WTC11 (cell line): ENCODE results near the gene FLT3LG.

Experiments
- FOXK1 ChIP-seq: sonication (generic); formaldehyde crosslinking; IDR thresholded peaks from 2 replicates; pipeline ENCODE4 v1.8.0; 2022; ENCODE audit warnings: mild to moderate bottlenecking, moderate library complexity, missing genetic modification reagents
- NFE2L1 ChIP-seq: sonication (generic); formaldehyde crosslinking; IDR thresholded peaks from 2 replicates; pipeline ENCODE4 v1.8.1; 2023; ENCODE audit warnings: missing genetic modification reagents
- NR2C2 ChIP-seq: sonication (generic); formaldehyde crosslinking; IDR thresholded peaks from 2 replicates; pipeline ENCODE4 v1.8.0; 2022; ENCODE audit warnings: mild to moderate bottlenecking, missing genetic modification reagents
- SMAD3 ChIP-seq: sonication (generic); formaldehyde crosslinking; IDR thresholded peaks from 2 replicates; pipeline ENCODE4 v1.8.0; 2022; ENCODE audit warnings: missing genetic modification reagents, mild to moderate bottlenecking, borderline replicate concordance
- ZNF396 ChIP-seq: fragments of 250-450 bp; sonication (Bioruptor Pico); IDR thresholded peaks from 2 replicates; pipeline ENCODE4 v1.8.0; 2021; ENCODE audit warnings: mild to moderate bottlenecking, moderate library complexity, borderline replicate concordance
- TF ChIP-seq, protein P1 (sequence below): fragments of 200-600 bp; IDR thresholded peaks from 2 replicates; pipeline ENCODE4 v1.8.0; 2022; ENCODE audit warnings: antibody characterized with exemption
- TF ChIP-seq, protein P2 (sequence below): sonication (generic); formaldehyde crosslinking; IDR thresholded peaks from 2 replicates; pipeline ENCODE4 v1.8.1; 2023; ENCODE audit warnings: mild to moderate bottlenecking, missing genetic modification reagents, borderline replicate concordance
- TF ChIP-seq, protein P3 (sequence below): sonication (generic); formaldehyde crosslinking; IDR thresholded peaks from 2 replicates; pipeline ENCODE4 v1.8.0; 2022; ENCODE audit warnings: mild to moderate bottlenecking, missing genetic modification reagents
- TF ChIP-seq, protein P4 (sequence below): sonication (generic); formaldehyde crosslinking; IDR thresholded peaks from 2 replicates; pipeline ENCODE4 v1.8.0; 2022; ENCODE audit warnings: missing genetic modification reagents
- TF ChIP-seq, protein P5 (sequence below): fragments of 250-450 bp; sonication (Bioruptor Pico); IDR thresholded peaks from 2 replicates; pipeline ENCODE4 v1.9.0; 2021; ENCODE audit warnings: mild to moderate bottlenecking
- TF ChIP-seq, protein P6 (sequence below): sonication (generic); formaldehyde crosslinking; IDR thresholded peaks from 2 replicates; pipeline ENCODE4 v1.8.1; 2023; ENCODE audit warnings: mild to moderate bottlenecking, missing genetic modification reagents, moderate library complexity

DNA sequence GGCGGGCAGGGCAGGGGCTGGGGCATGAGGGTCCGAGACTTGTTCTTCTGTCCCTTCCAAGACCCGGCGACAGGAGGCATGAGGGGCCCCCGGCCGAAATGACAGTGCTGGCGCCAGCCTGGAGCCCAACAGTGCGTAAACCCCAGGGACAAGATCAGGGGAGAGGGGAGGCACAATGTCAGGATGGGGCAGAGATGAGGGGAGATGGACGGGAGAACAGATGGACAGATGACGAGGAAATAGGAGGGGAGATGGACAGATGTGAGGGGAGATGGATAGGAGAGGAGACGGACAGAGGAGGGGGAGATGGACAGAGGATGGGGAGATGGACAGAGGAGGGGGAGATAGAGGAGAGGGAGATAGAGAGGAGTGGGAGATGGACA is 518 bp downstream of the FLT3LG start:
- TF ChIP-seq NR2C2, result no peak
- TF ChIP-seq, protein P1, sequence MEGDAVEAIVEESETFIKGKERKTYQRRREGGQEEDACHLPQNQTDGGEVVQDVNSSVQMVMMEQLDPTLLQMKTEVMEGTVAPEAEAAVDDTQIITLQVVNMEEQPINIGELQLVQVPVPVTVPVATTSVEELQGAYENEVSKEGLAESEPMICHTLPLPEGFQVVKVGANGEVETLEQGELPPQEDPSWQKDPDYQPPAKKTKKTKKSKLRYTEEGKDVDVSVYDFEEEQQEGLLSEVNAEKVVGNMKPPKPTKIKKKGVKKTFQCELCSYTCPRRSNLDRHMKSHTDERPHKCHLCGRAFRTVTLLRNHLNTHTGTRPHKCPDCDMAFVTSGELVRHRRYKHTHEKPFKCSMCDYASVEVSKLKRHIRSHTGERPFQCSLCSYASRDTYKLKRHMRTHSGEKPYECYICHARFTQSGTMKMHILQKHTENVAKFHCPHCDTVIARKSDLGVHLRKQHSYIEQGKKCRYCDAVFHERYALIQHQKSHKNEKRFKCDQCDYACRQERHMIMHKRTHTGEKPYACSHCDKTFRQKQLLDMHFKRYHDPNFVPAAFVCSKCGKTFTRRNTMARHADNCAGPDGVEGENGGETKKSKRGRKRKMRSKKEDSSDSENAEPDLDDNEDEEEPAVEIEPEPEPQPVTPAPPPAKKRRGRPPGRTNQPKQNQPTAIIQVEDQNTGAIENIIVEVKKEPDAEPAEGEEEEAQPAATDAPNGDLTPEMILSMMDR, result no peak
- TF ChIP-seq, protein P2, sequence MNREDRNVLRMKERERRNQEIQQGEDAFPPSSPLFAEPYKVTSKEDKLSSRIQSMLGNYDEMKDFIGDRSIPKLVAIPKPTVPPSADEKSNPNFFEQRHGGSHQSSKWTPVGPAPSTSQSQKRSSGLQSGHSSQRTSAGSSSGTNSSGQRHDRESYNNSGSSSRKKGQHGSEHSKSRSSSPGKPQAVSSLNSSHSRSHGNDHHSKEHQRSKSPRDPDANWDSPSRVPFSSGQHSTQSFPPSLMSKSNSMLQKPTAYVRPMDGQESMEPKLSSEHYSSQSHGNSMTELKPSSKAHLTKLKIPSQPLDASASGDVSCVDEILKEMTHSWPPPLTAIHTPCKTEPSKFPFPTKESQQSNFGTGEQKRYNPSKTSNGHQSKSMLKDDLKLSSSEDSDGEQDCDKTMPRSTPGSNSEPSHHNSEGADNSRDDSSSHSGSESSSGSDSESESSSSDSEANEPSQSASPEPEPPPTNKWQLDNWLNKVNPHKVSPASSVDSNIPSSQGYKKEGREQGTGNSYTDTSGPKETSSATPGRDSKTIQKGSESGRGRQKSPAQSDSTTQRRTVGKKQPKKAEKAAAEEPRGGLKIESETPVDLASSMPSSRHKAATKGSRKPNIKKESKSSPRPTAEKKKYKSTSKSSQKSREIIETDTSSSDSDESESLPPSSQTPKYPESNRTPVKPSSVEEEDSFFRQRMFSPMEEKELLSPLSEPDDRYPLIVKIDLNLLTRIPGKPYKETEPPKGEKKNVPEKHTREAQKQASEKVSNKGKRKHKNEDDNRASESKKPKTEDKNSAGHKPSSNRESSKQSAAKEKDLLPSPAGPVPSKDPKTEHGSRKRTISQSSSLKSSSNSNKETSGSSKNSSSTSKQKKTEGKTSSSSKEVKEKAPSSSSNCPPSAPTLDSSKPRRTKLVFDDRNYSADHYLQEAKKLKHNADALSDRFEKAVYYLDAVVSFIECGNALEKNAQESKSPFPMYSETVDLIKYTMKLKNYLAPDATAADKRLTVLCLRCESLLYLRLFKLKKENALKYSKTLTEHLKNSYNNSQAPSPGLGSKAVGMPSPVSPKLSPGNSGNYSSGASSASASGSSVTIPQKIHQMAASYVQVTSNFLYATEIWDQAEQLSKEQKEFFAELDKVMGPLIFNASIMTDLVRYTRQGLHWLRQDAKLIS (CRISPR knock-in tag), result no peak
- TF ChIP-seq, protein P3, sequence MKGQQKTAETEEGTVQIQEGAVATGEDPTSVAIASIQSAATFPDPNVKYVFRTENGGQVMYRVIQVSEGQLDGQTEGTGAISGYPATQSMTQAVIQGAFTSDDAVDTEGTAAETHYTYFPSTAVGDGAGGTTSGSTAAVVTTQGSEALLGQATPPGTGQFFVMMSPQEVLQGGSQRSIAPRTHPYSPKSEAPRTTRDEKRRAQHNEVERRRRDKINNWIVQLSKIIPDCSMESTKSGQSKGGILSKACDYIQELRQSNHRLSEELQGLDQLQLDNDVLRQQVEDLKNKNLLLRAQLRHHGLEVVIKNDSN (CRISPR knock-in tag), result no peak
- TF ChIP-seq ZNF396 (CRISPR knock-in tag), result no peak
- no peak for TF ChIP-seq NFE2L1 (CRISPR knock-in tag)
- TF ChIP-seq, protein P4, sequence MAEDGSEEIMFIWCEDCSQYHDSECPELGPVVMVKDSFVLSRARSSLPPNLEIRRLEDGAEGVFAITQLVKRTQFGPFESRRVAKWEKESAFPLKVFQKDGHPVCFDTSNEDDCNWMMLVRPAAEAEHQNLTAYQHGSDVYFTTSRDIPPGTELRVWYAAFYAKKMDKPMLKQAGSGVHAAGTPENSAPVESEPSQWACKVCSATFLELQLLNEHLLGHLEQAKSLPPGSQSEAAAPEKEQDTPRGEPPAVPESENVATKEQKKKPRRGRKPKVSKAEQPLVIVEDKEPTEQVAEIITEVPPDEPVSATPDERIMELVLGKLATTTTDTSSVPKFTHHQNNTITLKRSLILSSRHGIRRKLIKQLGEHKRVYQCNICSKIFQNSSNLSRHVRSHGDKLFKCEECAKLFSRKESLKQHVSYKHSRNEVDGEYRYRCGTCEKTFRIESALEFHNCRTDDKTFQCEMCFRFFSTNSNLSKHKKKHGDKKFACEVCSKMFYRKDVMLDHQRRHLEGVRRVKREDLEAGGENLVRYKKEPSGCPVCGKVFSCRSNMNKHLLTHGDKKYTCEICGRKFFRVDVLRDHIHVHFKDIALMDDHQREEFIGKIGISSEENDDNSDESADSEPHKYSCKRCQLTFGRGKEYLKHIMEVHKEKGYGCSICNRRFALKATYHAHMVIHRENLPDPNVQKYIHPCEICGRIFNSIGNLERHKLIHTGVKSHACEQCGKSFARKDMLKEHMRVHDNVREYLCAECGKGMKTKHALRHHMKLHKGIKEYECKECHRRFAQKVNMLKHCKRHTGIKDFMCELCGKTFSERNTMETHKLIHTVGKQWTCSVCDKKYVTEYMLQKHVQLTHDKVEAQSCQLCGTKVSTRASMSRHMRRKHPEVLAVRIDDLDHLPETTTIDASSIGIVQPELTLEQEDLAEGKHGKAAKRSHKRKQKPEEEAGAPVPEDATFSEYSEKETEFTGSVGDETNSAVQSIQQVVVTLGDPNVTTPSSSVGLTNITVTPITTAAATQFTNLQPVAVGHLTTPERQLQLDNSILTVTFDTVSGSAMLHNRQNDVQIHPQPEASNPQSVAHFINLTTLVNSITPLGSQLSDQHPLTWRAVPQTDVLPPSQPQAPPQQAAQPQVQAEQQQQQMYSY (CRISPR knock-in tag), result no peak
- TF ChIP-seq, protein P5, sequence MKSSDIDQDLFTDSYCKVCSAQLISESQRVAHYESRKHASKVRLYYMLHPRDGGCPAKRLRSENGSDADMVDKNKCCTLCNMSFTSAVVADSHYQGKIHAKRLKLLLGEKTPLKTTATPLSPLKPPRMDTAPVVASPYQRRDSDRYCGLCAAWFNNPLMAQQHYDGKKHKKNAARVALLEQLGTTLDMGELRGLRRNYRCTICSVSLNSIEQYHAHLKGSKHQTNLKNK (CRISPR knock-in tag), result no peak
- no peak for TF ChIP-seq FOXK1 (CRISPR knock-in tag)
- TF ChIP-seq, protein P6, sequence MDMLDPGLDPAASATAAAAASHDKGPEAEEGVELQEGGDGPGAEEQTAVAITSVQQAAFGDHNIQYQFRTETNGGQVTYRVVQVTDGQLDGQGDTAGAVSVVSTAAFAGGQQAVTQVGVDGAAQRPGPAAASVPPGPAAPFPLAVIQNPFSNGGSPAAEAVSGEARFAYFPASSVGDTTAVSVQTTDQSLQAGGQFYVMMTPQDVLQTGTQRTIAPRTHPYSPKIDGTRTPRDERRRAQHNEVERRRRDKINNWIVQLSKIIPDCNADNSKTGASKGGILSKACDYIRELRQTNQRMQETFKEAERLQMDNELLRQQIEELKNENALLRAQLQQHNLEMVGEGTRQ, result no peak
- no peak for TF ChIP-seq SMAD3
